ENCODE data around the gene ZBTB20.
A peak's percentile ranks its signal among the peaks of the same experiment; 100 is the strongest.

ZBTB20 gene

GRCh38 chr3:114745322-114746240 lies 401.5 kb downstream of the ZBTB20 start:
- DNase-seq: no peak

- no peak for DNase-seq
These were observed 403.2 kb downstream of the ZBTB20 start for GRCh38 chr3:114743746-114744485.

- no peak for DNase-seq
These were observed 406.0 kb downstream of the ZBTB20 start for GRCh38 chr3:114741066-114741465.

GRCh38 chr3:114739627-114740026 lies 407.5 kb downstream of the ZBTB20 start:
- no peak for DNase-seq

- DNase-seq: no peak
These were observed 414.7 kb downstream of the ZBTB20 start for GRCh38 chr3:114732353-114732752.

GRCh38 chr3:114730397-114730796 lies 416.7 kb downstream of the ZBTB20 start:
- no peak for DNase-seq

- DNase-seq: peak; percentile 36
These were observed 419.7 kb downstream of the ZBTB20 start for GRCh38 chr3:114727373-114727772.

GRCh38 chr3:114725966-114726365 lies 421.1 kb downstream of the ZBTB20 start:
- DNase-seq: no peak

GRCh38 chr3:114722530-114722929 lies 424.6 kb downstream of the ZBTB20 start:
- DNase-seq: no peak

GRCh38 chr3:114721864-114722263 lies 425.2 kb downstream of the ZBTB20 start:
- DNase-seq: no peak

- no peak for DNase-seq
These were observed 425.9 kb downstream of the ZBTB20 start for GRCh38 chr3:114721209-114721608.

- no peak for DNase-seq
These were observed 428.2 kb downstream of the ZBTB20 start for GRCh38 chr3:114718898-114719210.

GRCh38 chr3:114718071-114718897 lies 428.8 kb downstream of the ZBTB20 start:
- DNase-seq: no peak

GRCh38 chr3:114716916-114717315 lies 430.2 kb downstream of the ZBTB20 start:
- DNase-seq: no peak

GRCh38 chr3:114716126-114716525 lies 431.0 kb downstream of the ZBTB20 start:
- no peak for DNase-seq

- no peak for DNase-seq
These were observed 432.1 kb downstream of the ZBTB20 start for GRCh38 chr3:114714957-114715460.

- DNase-seq: no peak
These were observed 432.9 kb downstream of the ZBTB20 start for GRCh38 chr3:114714237-114714636.

GRCh38 chr3:114712728-114713492 lies 434.2 kb downstream of the ZBTB20 start:
- no peak for DNase-seq

GRCh38 chr3:114711321-114711886 lies 435.7 kb downstream of the ZBTB20 start:
- no peak for DNase-seq

GRCh38 chr3:114709102-114709501 lies 438.0 kb downstream of the ZBTB20 start:
- DNase-seq: peak; percentile 59

- DNase-seq: no peak
These were observed 439.7 kb downstream of the ZBTB20 start for GRCh38 chr3:114707252-114707860.
